SH-SY5Y (cell line): Measurements from ENCODE around the gene SLC9A5.

ENCODE experiments used
- GATA2 ChIP-seq: IDR thresholded peaks from 2 replicates; pipeline ENCODE4 v1.6.1; 2011; ENCODE audit warnings: mild to moderate bottlenecking, low read depth, low read length
- GATA3 ChIP-seq: IDR thresholded peaks from 2 replicates; pipeline ENCODE4 v1.6.1; 2011; ENCODE audit warnings: low read depth, mild to moderate bottlenecking, low read length, moderate library complexity

DNA sequence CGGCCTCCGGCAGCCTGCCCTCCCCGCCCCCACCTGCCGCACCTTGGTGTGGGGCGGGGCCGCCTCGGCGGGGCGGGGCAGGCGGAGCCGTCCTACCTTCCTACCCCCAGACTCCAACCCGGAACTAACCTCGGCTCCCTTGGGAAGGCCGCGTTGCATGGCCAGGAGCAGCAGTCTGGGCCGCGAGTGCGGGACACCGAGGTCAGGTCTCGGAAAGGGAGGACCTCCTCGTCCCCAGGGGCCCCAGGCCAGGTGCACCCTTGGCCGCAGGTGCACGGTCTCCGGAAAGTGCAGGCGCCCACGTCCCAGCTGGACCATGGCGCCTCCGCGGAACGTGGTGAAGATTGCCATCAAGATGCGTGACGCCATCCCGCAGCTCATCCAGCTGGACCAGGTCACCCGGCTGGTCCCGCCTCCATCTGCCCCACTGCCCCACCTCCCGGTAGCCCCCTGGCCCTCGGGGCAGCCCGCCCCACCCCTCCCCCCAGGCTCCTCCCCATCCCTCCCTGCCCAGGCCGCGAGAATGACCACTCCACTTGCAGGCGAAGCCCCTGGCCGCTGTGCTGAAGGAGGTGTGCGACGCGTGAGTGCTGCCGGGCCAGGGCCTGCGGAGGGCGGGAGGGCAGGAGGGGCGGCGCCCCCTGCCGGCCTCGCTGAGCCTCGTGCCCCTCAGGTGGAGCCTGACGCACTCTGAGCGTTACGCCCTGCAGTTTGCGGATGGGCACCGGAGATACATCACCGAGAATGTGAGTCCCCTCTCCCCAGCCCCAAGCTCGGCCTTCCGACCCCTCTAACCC lies 49.6 kb upstream of the SLC9A5 start, which contains the start of gene ELMO3:
- TF ChIP-seq GATA2: no peak
- TF ChIP-seq GATA3: no peak
